Measurements from ENCODE around the gene CPTP. TPM values are rescaled to one million over a fixed set of nuclear protein-coding genes. Genes with fewer than 3 reads are reported as not detected.

The CPTP gene
- total RNA-seq, 1 donor from 2014 or later: 12.3 TPM

- no peaks in the 10 kb centered on the region for H3K9me3 Mint-ChIP-seq
- peaks cover 15% of the 10 kb centered on the region for H3K4me1 Mint-ChIP-seq
- H3K36me3 Mint-ChIP-seq (ENCODE audit: low read depth): peaks cover 15% of the 10 kb centered on the region
- DNase-seq: no peak
- intact Hi-C loops (cut with micrococcal nuclease): loop anchor here (10.0 kb wide), 1 partner anchor 128 kb away; no protein-coding TSS in a partner anchor
- peak overlapping the region; percentile 87 for H3K4me3 Mint-ChIP-seq
- H3K27ac Mint-ChIP-seq: peak overlapping the region; percentile 95
- H3K27me3 Mint-ChIP-seq: no peaks in the 10 kb centered on the region
These were observed 52.1 kb downstream of the CPTP start for GRCh38 chr1:1376551-1377226.

DNA sequence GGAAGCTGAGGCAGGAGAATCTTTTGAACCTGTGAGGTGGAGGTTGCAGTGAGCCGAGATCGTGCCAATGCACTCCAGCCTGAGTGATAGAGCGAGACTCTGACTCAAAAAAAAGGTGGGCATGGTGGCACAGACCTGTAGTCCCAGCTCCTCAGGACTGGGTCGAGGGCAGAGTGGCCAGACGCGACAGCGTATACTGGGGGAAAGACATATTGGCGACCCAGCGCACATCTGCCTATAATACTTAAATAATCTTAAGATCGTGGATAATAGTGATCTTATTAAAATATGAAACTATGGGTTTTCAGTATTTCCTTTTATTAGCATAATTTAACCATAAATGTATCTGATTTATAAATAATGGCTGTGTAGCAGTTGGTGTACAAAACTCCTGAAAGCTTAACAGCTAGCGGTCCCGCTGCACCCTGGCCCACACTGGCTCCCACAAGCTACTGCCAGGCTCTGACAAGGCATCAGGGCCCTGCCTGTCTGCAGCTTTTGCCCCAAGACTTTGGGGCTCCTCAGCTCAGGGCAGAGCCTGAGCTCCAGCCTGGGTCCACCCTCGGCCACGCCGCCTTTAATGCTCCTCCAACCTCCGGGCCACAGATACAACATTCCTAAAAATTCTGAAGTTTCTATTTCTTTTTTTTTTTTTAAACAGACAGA is 53.1 kb downstream of the CPTP start:
- H3K27me3 Mint-ChIP-seq: no peaks in the 10 kb centered on the region
- peaks cover 13% of the 10 kb centered on the region for H3K4me1 Mint-ChIP-seq
- H3K36me3 Mint-ChIP-seq (ENCODE audit: low read depth): peaks cover 13% of the 10 kb centered on the region
- H3K4me3 Mint-ChIP-seq: no peak overlapping the region
- DNase-seq: no peak
- H3K9me3 Mint-ChIP-seq: no peaks in the 10 kb centered on the region
- intact Hi-C loops (cut with micrococcal nuclease): loop anchor here (10.0 kb wide), 1 partner anchor 127 kb away; no protein-coding TSS in a partner anchor
- no peak overlapping the region for H3K27ac Mint-ChIP-seq

Other genes with a start within 250 kb of the CPTP start
- gene C1orf159, start 208.7 kb upstream of the CPTP start, total RNA-seq: 24.5 and 28.0 TPM in 2 replicates
- gene TTLL10, start 150.9 kb upstream of the CPTP start, total RNA-seq: not detected in 2 replicates
- gene TNFRSF18, start 118.2 kb upstream of the CPTP start, total RNA-seq: 250 and 254 TPM in 2 replicates
- 692 and 702 TPM in 2 replicates for gene TNFRSF4, start 110.6 kb upstream of the CPTP start, total RNA-seq
- 175 and 194 TPM in 2 replicates for gene SDF4, start 92.8 kb upstream of the CPTP start, total RNA-seq
- 42.5 and 43.2 TPM in 2 replicates for gene B3GALT6, start 92.6 kb upstream of the CPTP start, total RNA-seq
- 1.3 and 2.8 TPM in 2 replicates for gene C1QTNF12, start 78.1 kb upstream of the CPTP start, total RNA-seq
- 86.9 and 87.3 TPM in 2 replicates for gene UBE2J2, start 50.9 kb upstream of the CPTP start, total RNA-seq
- gene SCNN1D, start 44.4 kb upstream of the CPTP start, total RNA-seq: 3.1 and 3.2 TPM in 2 replicates
- 54.1 and 55.7 TPM in 2 replicates for gene ACAP3, start 16.9 kb upstream of the CPTP start, total RNA-seq
- gene PUSL1, start 16.2 kb upstream of the CPTP start, total RNA-seq: 33.4 and 35.2 TPM in 2 replicates
- 145 TPM in 2 replicates for gene INTS11, start 142 bp upstream of the CPTP start, total RNA-seq
- gene TAS1R3, start 6.5 kb downstream of the CPTP start, total RNA-seq: 0.28 and 0.38 TPM in 2 replicates
- 63.2 and 65.9 TPM in 2 replicates for gene DVL1, start 24.6 kb downstream of the CPTP start, total RNA-seq
- gene MXRA8, start 33.8 kb downstream of the CPTP start, total RNA-seq: 0.24 and 0.75 TPM in 2 replicates
- gene AURKAIP1, start 50.4 kb downstream of the CPTP start, total RNA-seq: 142 and 146 TPM in 2 replicates
- gene CCNL2, start 74.5 kb downstream of the CPTP start, total RNA-seq: 144 and 146 TPM in 2 replicates
- 187 and 194 TPM in 2 replicates for gene MRPL20, start 82.5 kb downstream of the CPTP start, total RNA-seq
- not detected in 2 replicates for gene ANKRD65, start 96.5 kb downstream of the CPTP start, total RNA-seq
- 4.9 and 5.2 TPM in 2 replicates for gene VWA1, start 110.9 kb downstream of the CPTP start, total RNA-seq
- gene ATAD3C, start 124.9 kb downstream of the CPTP start, total RNA-seq: 0.40 and 0.75 TPM in 2 replicates
- 98.0 and 98.5 TPM in 2 replicates for gene ATAD3B, start 147.0 kb downstream of the CPTP start, total RNA-seq
- gene ATAD3A, start 187.4 kb downstream of the CPTP start, total RNA-seq: 102 and 107 TPM in 2 replicates
- gene TMEM240, start 215.8 kb downstream of the CPTP start, total RNA-seq: 0.52 TPM in 1 of 2 replicates, not detected in the other